Measurements from ENCODE around the gene KRT31. TPM values are rescaled to one million over a fixed set of nuclear protein-coding genes. Genes with fewer than 3 reads are reported as not detected.

The KRT31 gene
- total and polyA plus RNA-seq, 2 experiments from 2014 or later, result not detected

DNA sequence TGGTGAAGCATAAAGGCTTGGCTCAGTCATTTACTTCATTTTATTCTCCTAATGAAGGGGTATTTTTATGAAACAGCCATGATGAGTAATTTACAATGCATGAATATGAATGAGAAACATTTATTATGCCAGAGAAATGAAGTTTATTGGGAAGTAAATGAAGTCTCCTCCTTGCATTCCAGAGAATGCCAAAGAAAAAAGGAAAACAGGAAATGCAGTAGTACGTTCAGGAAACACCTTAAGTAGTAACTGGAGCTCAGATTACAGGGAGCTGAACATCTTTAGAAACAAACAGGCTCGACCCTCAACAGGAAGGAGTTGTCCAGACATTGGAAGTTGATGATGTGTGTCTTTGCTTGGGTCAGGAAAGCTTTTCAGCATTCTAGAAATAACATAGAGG lies 19.9 kb downstream of the KRT31 start:
- Histone ChIP-seq H3K9me3 (ENCODE audit: low read depth) (no peaks in the 10 kb centered on the region), H3K4me1 (ENCODE audit: low read depth) (no peaks in the 10 kb centered on the region), H3K27ac (no peak overlapping the region), H3K36me3 (no peaks in the 10 kb centered on the region), H3K4me3 (no peak overlapping the region), H3K27me3 (no peaks in the 10 kb centered on the region)
- no peak for TF ChIP-seq CTCF (IDR thresholded peaks at IDR 0.05; ENCODE audit: low read depth, low read length)
- peak in 1 of 2 donors; percentile 18 for DNase-seq (ENCODE audit: low read depth in 1 of 2, low spot score in 1 of 2)

DNA sequence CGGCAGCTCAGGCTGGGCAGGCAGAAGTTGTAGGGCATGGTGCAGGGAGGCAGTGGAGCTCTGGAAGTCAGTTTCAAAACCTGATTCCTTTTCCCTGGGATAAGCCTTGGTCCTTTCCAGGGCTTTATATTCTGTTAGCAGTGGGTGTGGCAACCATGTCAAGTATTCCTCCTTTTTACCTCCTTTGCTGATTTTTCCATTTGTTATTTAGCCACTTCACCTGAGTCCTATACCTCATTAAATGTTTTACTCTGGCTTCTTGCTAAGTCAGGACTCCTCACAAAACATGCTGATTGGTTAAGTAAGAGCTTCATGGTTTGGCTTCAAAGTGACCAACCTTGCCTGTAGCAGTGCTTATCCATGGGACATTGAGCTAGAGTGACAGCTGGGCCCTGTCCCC lies 27.7 kb downstream of the KRT31 start, which contains the start of gene KRT33B:
Gene KRT33B, minus strand, starts transcription at position 101 of the 400 bp plus-strand sequence. Its CDS starts 63 bp downstream, at position 38.
- Histone ChIP-seq H3K4me3 (no peak within 1 kb of the TSS), H3K9me3 (ENCODE audit: low read depth) (no peaks in the 10 kb centered on the region), H3K27ac (no peak within 1 kb of the TSS), H3K36me3 (no peaks in the 10 kb centered on the region), H3K27me3 (no peaks in the 10 kb centered on the region), H3K4me1 (ENCODE audit: low read depth) (no peaks in the 10 kb centered on the region)
- TF ChIP-seq CTCF (IDR thresholded peaks at IDR 0.05; ENCODE audit: low read depth, low read length), result no peak
- no peak for DNase-seq (ENCODE audit: low read depth in 1 of 2, low spot score in 1 of 2)

- Histone ChIP-seq H3K4me3 (no peak overlapping the region), H3K27me3 (no peaks in the 10 kb centered on the region), H3K4me1 (ENCODE audit: low read depth) (no peaks in the 10 kb centered on the region), H3K36me3 (no peaks in the 10 kb centered on the region), H3K9me3 (ENCODE audit: low read depth) (no peaks in the 10 kb centered on the region), H3K27ac (no peak overlapping the region)
- no peak for TF ChIP-seq CTCF (IDR thresholded peaks at IDR 0.05; ENCODE audit: low read depth, low read length)
- no peak for DNase-seq (ENCODE audit: low read depth in 1 of 2, low spot score in 1 of 2)
Observed at GRCh38 chr17:41369023-41369422, 28.4 kb downstream of the KRT31 start.

DNA sequence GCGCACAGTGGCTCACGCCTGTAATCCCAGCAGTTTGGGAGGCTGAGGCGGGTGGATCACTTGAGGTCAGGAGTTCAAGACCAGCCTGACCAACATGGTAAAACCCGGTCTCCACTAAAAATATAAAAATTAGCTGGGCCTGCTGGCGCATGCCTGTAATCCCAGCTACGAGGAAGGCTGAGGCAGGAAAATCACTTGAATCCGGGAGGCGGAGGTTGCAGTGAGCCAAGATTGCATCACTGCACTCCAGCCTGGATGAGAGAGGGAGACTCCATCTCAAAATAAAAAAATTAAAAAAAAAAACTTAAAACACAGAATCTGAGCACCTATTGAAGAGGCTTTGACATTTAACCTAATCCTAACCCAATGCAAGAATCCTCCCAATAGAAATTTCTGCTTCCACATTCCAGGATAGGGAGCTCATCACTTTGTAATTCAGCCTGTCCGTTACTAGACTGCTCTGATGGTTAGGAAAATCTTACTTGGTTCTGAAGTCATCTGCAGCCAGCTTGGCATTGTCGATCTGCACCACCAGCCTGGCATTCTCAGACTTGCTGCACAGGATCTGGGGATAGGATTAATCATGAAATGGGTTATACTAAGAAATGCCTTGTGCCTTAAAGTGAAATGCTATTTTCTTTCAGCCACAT lies 29.9 kb downstream of the KRT31 start:
- H3K27ac ChIP-seq, result no peak overlapping the region
- peak in 1 of 2 donors; percentile 9 for DNase-seq (ENCODE audit: low read depth in 1 of 2, low spot score in 1 of 2)
- H3K36me3 ChIP-seq, result no peaks in the 10 kb centered on the region

GRCh38 chr17:41366070-41366469 lies 31.3 kb downstream of the KRT31 start:
- no peak for DNase-seq (ENCODE audit: low read depth in 1 of 2, low spot score in 1 of 2)
- H3K9me3 ChIP-seq (ENCODE audit: low read depth), result no peaks in the 10 kb centered on the region
- no peak for TF ChIP-seq CTCF (IDR thresholded peaks at IDR 0.05; ENCODE audit: low read depth, low read length)
- H3K4me1 ChIP-seq (ENCODE audit: low read depth), result no peaks in the 10 kb centered on the region
- H3K36me3 ChIP-seq, result no peaks in the 10 kb centered on the region
- H3K27me3 ChIP-seq, result no peaks in the 10 kb centered on the region
- no peak overlapping the region for H3K27ac ChIP-seq
- no peak overlapping the region for H3K4me3 ChIP-seq

More for the DNA sequence above, 29.9 kb downstream of the KRT31 start:
- no peak overlapping the region for H3K4me3 ChIP-seq
- H3K27me3 ChIP-seq, result no peaks in the 10 kb centered on the region
- H3K9me3 ChIP-seq (ENCODE audit: low read depth), result no peaks in the 10 kb centered on the region
- H3K4me1 ChIP-seq (ENCODE audit: low read depth), result no peaks in the 10 kb centered on the region
- no peak for TF ChIP-seq CTCF (IDR thresholded peaks at IDR 0.05; ENCODE audit: low read depth, low read length)

Measured in cardiac muscle cell (in vitro differentiated cells and primary cell).